ENCODE measurements around the gene APBB1IP. TPM values are rescaled to one million over a fixed set of nuclear protein-coding genes. Genes with fewer than 3 reads are reported as not detected.
A peak's percentile ranks its signal among the peaks of the same experiment; 100 is the strongest.
"Not testable (repeated sequence)": the region's sequence is repeated elsewhere in the genome, so short reads cannot be mapped to it uniquely, and the experiment has no call there.

Gene APBB1IP
- total and polyA plus RNA-seq, 11 donors, result 0.81 to 19.6 (median 1.7) TPM

GRCh38 chr10:26491276-26491675, 53.1 kb downstream of the APBB1IP start:
- 73 to 85% (median 78%) methylated on average over 3 of the region's 3 CpGs for WGBS, 4 donors
- peak overlapping the region in 1 of 12 donors; percentile 35 for H3K27ac ChIP-seq
- H3K36me3 ChIP-seq, result peaks cover 0 to 28% (median 0%) of the 10 kb centered on the region in 9 donors
- TF ChIP-seq POLR2A (IDR thresholded peaks at IDR 0.05), result no peak
- no peak for TF ChIP-seq CTCF (IDR thresholded peaks at IDR 0.05)
- no peak overlapping the region for H3K4me3 ChIP-seq
- intact Hi-C loops (cut with DNase I), result no loop called here
- H3K9me3 ChIP-seq, result no peaks in the 10 kb centered on the region
- peaks cover 0 to 52% (median 0%) of the 10 kb centered on the region in 12 donors for H3K4me1 ChIP-seq
- DNase-seq (no peak), ATAC-seq (peak in 1 of 4 donors; percentile 53)
- H3K27me3 ChIP-seq, result no peaks in the 10 kb centered on the region

DNA sequence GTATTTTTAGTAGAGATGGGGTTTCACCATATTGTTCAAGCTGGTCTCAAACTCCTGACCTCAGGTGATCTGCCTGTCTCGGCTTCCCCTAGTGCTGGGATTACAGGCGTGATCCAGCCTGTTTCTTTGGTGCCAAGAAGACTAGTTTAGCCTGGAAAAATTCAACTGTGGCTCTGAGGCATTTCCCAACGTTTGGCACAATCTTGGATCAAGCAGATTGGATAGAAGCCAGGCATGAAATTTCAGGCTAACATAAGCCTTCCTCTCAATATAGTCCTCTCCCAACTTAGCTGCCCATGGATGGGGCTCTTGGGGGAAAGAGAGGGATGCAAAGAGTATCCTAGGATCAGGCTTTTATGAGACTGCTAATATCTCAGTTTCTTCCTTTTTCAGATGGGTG, 53.8 kb downstream of the APBB1IP start:
- peak overlapping the region in 1 of 12 donors; percentile 35 for H3K27ac ChIP-seq

DNA sequence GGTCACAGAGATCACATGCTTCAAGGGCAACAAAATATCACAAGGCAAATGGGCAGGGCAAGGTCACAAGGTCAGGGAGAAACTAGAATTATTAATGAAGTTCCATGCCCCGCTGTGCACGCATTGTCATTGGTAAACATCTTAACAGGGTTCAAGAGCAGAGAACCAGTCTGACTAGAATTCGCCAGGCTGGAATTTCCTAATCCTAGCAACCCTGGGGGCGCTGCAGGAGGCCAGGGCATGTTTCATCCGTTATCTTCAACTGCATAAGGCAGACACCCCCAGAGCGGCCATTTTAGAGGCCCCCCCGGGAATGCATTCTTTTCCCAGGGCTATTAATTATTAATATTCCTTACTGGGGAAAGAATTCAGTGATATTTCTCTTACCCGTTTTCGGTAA, 54.6 kb downstream of the APBB1IP start:
- H3K9me3 ChIP-seq; DNase-seq; intact Hi-C loops (cut with DNase I); H3K27me3 ChIP-seq; ATAC-seq; H3K4me3 ChIP-seq; H3K27ac ChIP-seq: not testable (repeated sequence)
- peaks cover 0 to 37% (median 0%) of the 10 kb centered on the region in 12 donors for H3K4me1 ChIP-seq
- peaks cover 0 to 39% (median 0%) of the 10 kb centered on the region in 9 donors for H3K36me3 ChIP-seq
- 79 to 86% (median 83%) methylated on average over 8 to 9 of the region's 9 CpGs for WGBS, 4 donors

More for the DNA sequence above, 53.8 kb downstream of the APBB1IP start:
- intact Hi-C loops (cut with DNase I), result no loop called here
- H3K9me3 ChIP-seq, result no peaks in the 10 kb centered on the region
- TF ChIP-seq CTCF (IDR thresholded peaks at IDR 0.05) (no peak), POLR2A (IDR thresholded peaks at IDR 0.05) (no peak)
- H3K4me3 ChIP-seq, result no peak overlapping the region
- DNase-seq, result no peak
- peaks cover 0 to 45% (median 0%) of the 10 kb centered on the region in 12 donors for H3K4me1 ChIP-seq
- no peaks in the 10 kb centered on the region for H3K27me3 ChIP-seq
- H3K36me3 ChIP-seq, result peaks cover 0 to 31% (median 0%) of the 10 kb centered on the region in 9 donors
- ATAC-seq, result no peak
- 57 to 66% (median 62%) methylated on average over 3 of the region's 3 CpGs for WGBS, 4 donors

GRCh38 chr10:26494018-26494417, 55.9 kb downstream of the APBB1IP start:
- intact Hi-C loops (cut with DNase I), result no loop called here
- no peak overlapping the region for H3K4me3 ChIP-seq
- no peak overlapping the region for H3K27ac ChIP-seq
- ATAC-seq (no peak), DNase-seq (no peak)
- peaks cover 0 to 29% (median 0%) of the 10 kb centered on the region in 12 donors for H3K4me1 ChIP-seq
- WGBS, 4 donors, result 79 to 85% (median 83%) methylated on average over 2 of the region's 2 CpGs
- peaks cover 0 to 47% (median 0%) of the 10 kb centered on the region in 9 donors for H3K36me3 ChIP-seq
- H3K9me3 ChIP-seq, result no peaks in the 10 kb centered on the region
- H3K27me3 ChIP-seq, result peaks cover 0 to 4% (median 0%) of the 10 kb centered on the region in 9 donors
- TF ChIP-seq CTCF (IDR thresholded peaks at IDR 0.05) (no peak), POLR2A (IDR thresholded peaks at IDR 0.05) (no peak)

DNA sequence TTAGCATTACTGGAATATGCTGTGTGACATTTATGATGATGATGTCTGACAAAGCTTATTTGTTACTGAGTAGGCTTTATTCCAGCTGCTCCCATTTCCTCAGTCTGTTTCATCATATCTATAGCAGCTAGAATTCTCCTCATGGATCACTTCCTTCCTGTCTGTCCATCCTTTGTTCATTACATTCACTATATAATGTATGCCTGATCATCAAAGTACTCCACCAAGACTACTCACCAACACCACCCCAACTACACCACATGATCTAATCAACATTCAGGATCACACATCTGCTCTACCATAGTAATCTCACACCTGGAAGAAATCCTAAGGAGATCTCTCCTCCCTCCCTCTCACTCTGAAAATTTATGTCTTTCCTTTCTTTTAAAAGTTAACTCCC, 61.3 kb downstream of the APBB1IP start:
- Histone ChIP-seq H3K27me3 (peaks cover 0 to 4% (median 0%) of the 10 kb centered on the region in 9 donors), H3K4me3 (no peak overlapping the region), H3K27ac (no peak overlapping the region), H3K36me3 (peaks cover 0 to 63% (median 0%) of the 10 kb centered on the region in 9 donors), H3K9me3 (no peaks in the 10 kb centered on the region), H3K4me1 (no peaks in the 10 kb centered on the region)
- DNase-seq, result no peak
- no peak for TF ChIP-seq POLR2A (IDR thresholded peaks at IDR 0.05)
- TF ChIP-seq CTCF (IDR thresholded peaks at IDR 0.05), result no peak
- ATAC-seq, result no peak
- intact Hi-C loops (cut with DNase I), result no loop called here

Measured in heart left ventricle (tissue), 16 donors.